ENCODE measurements around the gene CDKN2A.

GRCh38 chr9:21933865-21934264, 60.3 kb downstream of the CDKN2A start:
- TF ChIP-seq POLR2AphosphoS5 (IDR thresholded peaks at IDR 0.05; ENCODE audit: low read depth, low read length): no peak
- TF ChIP-seq TAF1 (IDR thresholded peaks at IDR 0.05; ENCODE audit: borderline replicate concordance, insufficient read depth, low read length): no peak
- no peak for TF ChIP-seq REST (IDR thresholded peaks at IDR 0.05; ENCODE audit: insufficient read depth in 1 of 2, low read depth in 2 of 2, low read length in 2 of 2)
- no peak for TF ChIP-seq SIN3A (IDR thresholded peaks at IDR 0.05; ENCODE audit: borderline replicate concordance, insufficient read depth, low read length)

Data from PFSK-1 (cell line).